GM23338 (cell line): ENCODE data around the gene WBP11. TPM values are rescaled to one million over a fixed set of nuclear protein-coding genes. Genes with fewer than 3 reads are reported as not detected.

Source experiments
- ATAC-seq: fragments of 200-7000 bp; cut with Tn5 transposase; 3 replicates; pipeline ENCODE4 v1.9.1; 2020
- DNase-seq: peaks from one replicate; pipeline ENCODE4 v3.0.0-alpha.2; 2015; ENCODE audit warnings: low spot score
- H2AFZ ChIP-seq: fragments of 200-600 bp; sonication (generic); 2 replicates; pipeline ENCODE4 v1.8.0; 2016; ENCODE audit warnings: antibody characterized with exemption, mild to moderate bottlenecking, moderate library complexity
- H3F3A ChIP-seq: fragments of 200-600 bp; sonication (generic); replicated peaks from 2 replicates; pipeline ENCODE4 v1.8.0; 2017; ENCODE audit warnings: antibody characterized with exemption, mixed run types, low read depth
- H3K27ac ChIP-seq: fragments of 200-600 bp; sonication (generic); 2 replicates; pipeline ENCODE4 v1.6.1; 2016; ENCODE audit warnings: low read depth
- H3K27me3 ChIP-seq: fragments of 200-600 bp; sonication (generic); 2 replicates; pipeline ENCODE4 v1.8.0; 2016; ENCODE audit warnings: mild to moderate bottlenecking, mixed run types, moderate library complexity; ENCODE audit not compliant: insufficient read depth
- H3K36me3 ChIP-seq: fragments of 200-600 bp; sonication (generic); 2 replicates; pipeline ENCODE4 v1.8.0; 2016; ENCODE audit warnings: mild to moderate bottlenecking; ENCODE audit not compliant: insufficient read depth
- H3K4me1 ChIP-seq: fragments of 200-600 bp; sonication (generic); 2 replicates; pipeline ENCODE4 v1.8.0; 2016; ENCODE audit warnings: mild to moderate bottlenecking, moderate library complexity; ENCODE audit not compliant: insufficient read depth
- H3K4me2 ChIP-seq: fragments of 200-600 bp; sonication (generic); 2 replicates; pipeline ENCODE4 v1.7.1; 2017; ENCODE audit warnings: mixed run types
- H3K4me3 ChIP-seq: fragments of 200-600 bp; sonication (generic); 2 replicates; pipeline ENCODE4 v1.6.1; 2016; ENCODE audit warnings: mixed run types
- H3K79me2 ChIP-seq: fragments of 200-600 bp; sonication (generic); replicated peaks from 2 replicates; pipeline ENCODE4 v1.8.0; 2017; ENCODE audit warnings: mild to moderate bottlenecking; ENCODE audit not compliant: insufficient read depth
- H3K9me2 ChIP-seq: fragments of 200-600 bp; sonication (generic); 2 replicates; pipeline ENCODE4 v1.8.0; 2017; ENCODE audit not compliant: insufficient read depth
- H4K20me1 ChIP-seq: fragments of 200-600 bp; sonication (generic); replicated peaks from 2 replicates; pipeline ENCODE4 v1.8.0; 2017; ENCODE audit warnings: mild to moderate bottlenecking; ENCODE audit not compliant: insufficient read depth
- H3K27ac Mint-ChIP-seq: 2 replicates; pipeline ENCODE4 v1.8.0; 2020; ENCODE audit warnings: inconsistent platforms, mild to moderate bottlenecking, moderate library complexity, mixed read lengths
- H3K27me3 Mint-ChIP-seq: 3 replicates; pipeline ENCODE4 v1.8.0; 2022; ENCODE audit warnings: low read depth, mild to moderate bottlenecking, moderate library complexity, mixed read lengths, inconsistent platforms; ENCODE audit not compliant: insufficient read depth, poor library complexity
- H3K36me3 Mint-ChIP-seq: 3 replicates; pipeline ENCODE4 v1.8.0; 2021; ENCODE audit warnings: low read depth, mild to moderate bottlenecking, inconsistent platforms, moderate library complexity, mixed read lengths
- H3K4me1 Mint-ChIP-seq: 3 replicates; pipeline ENCODE4 v1.8.0; 2020; ENCODE audit warnings: mild to moderate bottlenecking, inconsistent platforms, mixed read lengths
- H3K4me3 Mint-ChIP-seq: 3 replicates; pipeline ENCODE4 v1.8.0; 2021; ENCODE audit warnings: moderate library complexity, mild to moderate bottlenecking, inconsistent platforms, mixed read lengths
- H3K9me3 Mint-ChIP-seq: 3 replicates; pipeline ENCODE4 v1.8.0; 2020; ENCODE audit warnings: moderate library complexity, mild to moderate bottlenecking, inconsistent platforms, mixed read lengths
- CREB1 ChIP-seq: fragments of 250-450 bp; sonication (Bioruptor Pico); IDR thresholded peaks from 2 replicates; pipeline ENCODE4 v1.5.0; 2020; ENCODE audit warnings: low read depth, mild to moderate bottlenecking, moderate library complexity
- CTCF ChIP-seq, 2 experiments: fragments of 200-600 bp in 1 of 2; sonication (generic) in 1 of 2; conservative IDR thresholded peaks; 2 replicates each; pipeline versions ENCODE4 v1.5.1 to v1.6.1; 2016 to 2017; ENCODE audit warnings: antibody characterized with exemption in 2 of 2, low read depth in 2 of 2, mild to moderate bottlenecking in 2 of 2, moderate library complexity in 1 of 2
- ETS1 ChIP-seq: IDR thresholded peaks from 2 replicates; pipeline ENCODE4 v1.6.1; 2016; ENCODE audit warnings: antibody characterized with exemption
- EZH2 ChIP-seq: fragments of 200-600 bp; sonication (generic); IDR thresholded peaks from one replicate; pipeline ENCODE4 v1.8.0; 2017; ENCODE audit warnings: antibody characterized with exemption, mild to moderate bottlenecking, low read depth; ENCODE audit not compliant: unreplicated experiment
- EZH2phosphoT487 ChIP-seq: fragments of 200-600 bp; sonication (generic); IDR thresholded peaks from one replicate; pipeline ENCODE4 v1.8.1; 2018; ENCODE audit warnings: antibody characterized with exemption; ENCODE audit not compliant: unreplicated experiment
- JUNB ChIP-seq: IDR thresholded peaks from one replicate; pipeline ENCODE4 v1.6.1; 2016; ENCODE audit warnings: antibody characterized with exemption; ENCODE audit not compliant: unreplicated experiment
- NANOG ChIP-seq: IDR thresholded peaks from 2 replicates; pipeline ENCODE4 v1.6.1; 2016; ENCODE audit warnings: antibody characterized with exemption, borderline replicate concordance
- POLR2AphosphoS5 ChIP-seq: IDR thresholded peaks from 2 replicates; pipeline ENCODE4 v1.6.1; 2016; ENCODE audit warnings: antibody characterized with exemption, low read depth
- STAT1 ChIP-seq: IDR thresholded peaks from one replicate; pipeline ENCODE4 v1.6.1; 2016; ENCODE audit warnings: antibody characterized with exemption; ENCODE audit not compliant: unreplicated experiment
- ZNF114 ChIP-seq: fragments of 250-450 bp; sonication (Bioruptor Pico); IDR thresholded peaks from 2 replicates; pipeline ENCODE4 v1.5.0; 2020; ENCODE audit warnings: mild to moderate bottlenecking, moderate library complexity
- ZNF331 ChIP-seq: fragments of 250-450 bp; sonication (Bioruptor Pico); IDR thresholded peaks from 2 replicates; pipeline ENCODE4 v1.5.0; 2020; ENCODE audit warnings: low read depth, mild to moderate bottlenecking, moderate library complexity
- polyA plus RNA-seq: library from polyadenylated mRNA; unstranded; fragments of >200 nt; fragmentation: Nextera tagmentation; extraction: Ambion mirVana; gene quantifications from 2 replicates; pipeline ENCODE4 v1.2.1, GENCODE V29; 2016
- total RNA-seq: library from RNA; depleted of rRNA; stranded (reverse); fragments of >200 nt; shearing (Covaris generic); gene quantifications from 2 replicates; pipeline ENCODE4 v1.2.3, GENCODE V29; 2014
- TF ChIP-seq, protein P1 (sequence below): fragments of 250-450 bp; sonication (Bioruptor Pico); IDR thresholded peaks from 2 replicates; pipeline ENCODE4 v1.5.0; 2020; ENCODE audit warnings: mild to moderate bottlenecking, moderate library complexity
- TF ChIP-seq, protein P2 (sequence below): IDR thresholded peaks from one replicate; pipeline ENCODE4 v1.6.1; 2018; ENCODE audit warnings: antibody characterized with exemption; ENCODE audit not compliant: unreplicated experiment

Gene WBP11
- total and polyA plus RNA-seq, 2 experiments from 2014 or later, result 57.1 to 148 TPM

DNA sequence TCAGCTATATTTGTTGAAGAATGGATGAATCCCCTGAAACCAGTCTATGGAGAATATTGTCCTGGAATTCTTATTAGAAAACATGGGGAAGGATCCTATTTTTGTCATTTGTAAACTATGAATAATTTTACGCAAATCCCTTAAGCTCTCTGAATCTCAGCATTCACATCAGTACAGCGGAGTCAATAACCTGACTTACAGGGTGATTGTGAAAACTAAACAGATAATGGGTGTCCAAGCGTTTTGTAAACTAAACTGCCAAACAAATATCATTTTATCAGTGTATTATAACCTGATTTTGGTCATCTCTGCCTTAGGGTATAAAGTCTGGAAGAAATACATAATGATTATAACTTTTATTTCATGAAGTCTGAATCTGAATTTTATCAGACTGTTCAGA lies 30.1 kb upstream of the WBP11 start:
- Histone ChIP-seq H3F3A (no peaks in the 10 kb centered on the region), H2AFZ (no peak overlapping the region), H3K27me3 (no peaks in the 10 kb centered on the region), H3K4me1 (no peaks in the 10 kb centered on the region), H4K20me1 (no peaks in the 10 kb centered on the region), H3K36me3 (no peaks in the 10 kb centered on the region), H3K9me2 (no peaks in the 10 kb centered on the region), H3K4me3 (no peak overlapping the region), H3K79me2 (no peaks in the 10 kb centered on the region), H3K27ac (no peak overlapping the region), H3K4me2 (no peak overlapping the region)
- Mint-ChIP-seq H3K9me3 (no peaks in the 10 kb centered on the region), H3K36me3 (no peaks in the 10 kb centered on the region), H3K27ac (no peak overlapping the region), H3K4me1 (no peaks in the 10 kb centered on the region; the same call in 2 of the 3 replicates), H3K27me3 (no peaks in the 10 kb centered on the region), H3K4me3 (no peak overlapping the region)
- no peak for TF ChIP-seq EZH2
- TF ChIP-seq CREB1, result no peak
- TF ChIP-seq ZNF114 (CRISPR knock-in tag), result no peak
- no peak for TF ChIP-seq ETS1
- TF ChIP-seq, protein P1, sequence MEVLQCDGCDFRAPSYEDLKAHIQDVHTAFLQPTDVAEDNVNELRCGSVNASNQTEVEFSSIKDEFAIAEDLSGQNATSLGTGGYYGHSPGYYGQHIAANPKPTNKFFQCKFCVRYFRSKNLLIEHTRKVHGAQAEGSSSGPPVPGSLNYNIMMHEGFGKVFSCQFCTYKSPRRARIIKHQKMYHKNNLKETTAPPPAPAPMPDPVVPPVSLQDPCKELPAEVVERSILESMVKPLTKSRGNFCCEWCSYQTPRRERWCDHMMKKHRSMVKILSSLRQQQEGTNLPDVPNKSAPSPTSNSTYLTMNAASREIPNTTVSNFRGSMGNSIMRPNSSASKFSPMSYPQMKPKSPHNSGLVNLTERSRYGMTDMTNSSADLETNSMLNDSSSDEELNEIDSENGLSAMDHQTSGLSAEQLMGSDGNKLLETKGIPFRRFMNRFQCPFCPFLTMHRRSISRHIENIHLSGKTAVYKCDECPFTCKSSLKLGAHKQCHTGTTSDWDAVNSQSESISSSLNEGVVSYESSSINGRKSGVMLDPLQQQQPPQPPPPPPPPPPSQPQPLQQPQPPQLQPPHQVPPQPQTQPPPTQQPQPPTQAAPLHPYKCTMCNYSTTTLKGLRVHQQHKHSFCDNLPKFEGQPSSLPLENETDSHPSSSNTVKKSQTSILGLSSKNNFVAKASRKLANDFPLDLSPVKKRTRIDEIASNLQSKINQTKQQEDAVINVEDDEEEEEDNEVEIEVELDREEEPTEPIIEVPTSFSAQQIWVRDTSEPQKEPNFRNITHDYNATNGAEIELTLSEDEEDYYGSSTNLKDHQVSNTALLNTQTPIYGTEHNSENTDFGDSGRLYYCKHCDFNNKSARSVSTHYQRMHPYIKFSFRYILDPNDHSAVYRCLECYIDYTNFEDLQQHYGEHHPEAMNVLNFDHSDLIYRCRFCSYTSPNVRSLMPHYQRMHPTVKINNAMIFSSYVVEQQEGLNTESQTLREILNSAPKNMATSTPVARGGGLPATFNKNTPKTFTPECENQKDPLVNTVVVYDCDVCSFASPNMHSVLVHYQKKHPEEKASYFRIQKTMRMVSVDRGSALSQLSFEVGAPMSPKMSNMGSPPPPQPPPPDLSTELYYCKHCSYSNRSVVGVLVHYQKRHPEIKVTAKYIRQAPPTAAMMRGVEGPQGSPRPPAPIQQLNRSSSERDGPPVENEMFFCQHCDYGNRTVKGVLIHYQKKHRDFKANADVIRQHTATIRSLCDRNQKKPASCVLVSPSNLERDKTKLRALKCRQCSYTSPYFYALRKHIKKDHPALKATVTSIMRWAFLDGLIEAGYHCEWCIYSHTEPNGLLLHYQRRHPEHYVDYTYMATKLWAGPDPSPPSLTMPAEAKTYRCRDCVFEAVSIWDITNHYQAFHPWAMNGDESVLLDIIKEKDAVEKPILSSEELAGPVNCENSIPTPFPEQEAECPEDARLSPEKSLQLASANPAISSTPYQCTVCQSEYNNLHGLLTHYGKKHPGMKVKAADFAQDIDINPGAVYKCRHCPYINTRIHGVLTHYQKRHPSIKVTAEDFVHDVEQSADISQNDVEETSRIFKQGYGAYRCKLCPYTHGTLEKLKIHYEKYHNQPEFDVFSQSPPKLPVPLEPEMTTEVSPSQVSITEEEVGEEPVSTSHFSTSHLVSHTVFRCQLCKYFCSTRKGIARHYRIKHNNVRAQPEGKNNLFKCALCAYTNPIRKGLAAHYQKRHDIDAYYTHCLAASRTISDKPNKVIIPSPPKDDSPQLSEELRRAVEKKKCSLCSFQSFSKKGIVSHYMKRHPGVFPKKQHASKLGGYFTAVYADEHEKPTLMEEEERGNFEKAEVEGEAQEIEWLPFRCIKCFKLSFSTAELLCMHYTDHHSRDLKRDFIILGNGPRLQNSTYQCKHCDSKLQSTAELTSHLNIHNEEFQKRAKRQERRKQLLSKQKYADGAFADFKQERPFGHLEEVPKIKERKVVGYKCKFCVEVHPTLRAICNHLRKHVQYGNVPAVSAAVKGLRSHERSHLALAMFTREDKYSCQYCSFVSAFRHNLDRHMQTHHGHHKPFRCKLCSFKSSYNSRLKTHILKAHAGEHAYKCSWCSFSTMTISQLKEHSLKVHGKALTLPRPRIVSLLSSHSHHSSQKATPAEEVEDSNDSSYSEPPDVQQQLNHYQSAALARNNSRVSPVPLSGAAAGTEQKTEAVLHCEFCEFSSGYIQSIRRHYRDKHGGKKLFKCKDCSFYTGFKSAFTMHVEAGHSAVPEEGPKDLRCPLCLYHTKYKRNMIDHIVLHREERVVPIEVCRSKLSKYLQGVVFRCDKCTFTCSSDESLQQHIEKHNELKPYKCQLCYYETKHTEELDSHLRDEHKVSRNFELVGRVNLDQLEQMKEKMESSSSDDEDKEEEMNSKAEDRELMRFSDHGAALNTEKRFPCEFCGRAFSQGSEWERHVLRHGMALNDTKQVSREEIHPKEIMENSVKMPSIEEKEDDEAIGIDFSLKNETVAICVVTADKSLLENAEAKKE (CRISPR knock-in tag), result no peak
- TF ChIP-seq NANOG, result no peak
- no peak for TF ChIP-seq POLR2AphosphoS5
- TF ChIP-seq CTCF (conservative IDR thresholded peaks at IDR 0.05; ENCODE audit: low read depth in 2 of 2), result no peak
- no peak for TF ChIP-seq STAT1
- TF ChIP-seq JUNB, result no peak
- TF ChIP-seq, protein P2, sequence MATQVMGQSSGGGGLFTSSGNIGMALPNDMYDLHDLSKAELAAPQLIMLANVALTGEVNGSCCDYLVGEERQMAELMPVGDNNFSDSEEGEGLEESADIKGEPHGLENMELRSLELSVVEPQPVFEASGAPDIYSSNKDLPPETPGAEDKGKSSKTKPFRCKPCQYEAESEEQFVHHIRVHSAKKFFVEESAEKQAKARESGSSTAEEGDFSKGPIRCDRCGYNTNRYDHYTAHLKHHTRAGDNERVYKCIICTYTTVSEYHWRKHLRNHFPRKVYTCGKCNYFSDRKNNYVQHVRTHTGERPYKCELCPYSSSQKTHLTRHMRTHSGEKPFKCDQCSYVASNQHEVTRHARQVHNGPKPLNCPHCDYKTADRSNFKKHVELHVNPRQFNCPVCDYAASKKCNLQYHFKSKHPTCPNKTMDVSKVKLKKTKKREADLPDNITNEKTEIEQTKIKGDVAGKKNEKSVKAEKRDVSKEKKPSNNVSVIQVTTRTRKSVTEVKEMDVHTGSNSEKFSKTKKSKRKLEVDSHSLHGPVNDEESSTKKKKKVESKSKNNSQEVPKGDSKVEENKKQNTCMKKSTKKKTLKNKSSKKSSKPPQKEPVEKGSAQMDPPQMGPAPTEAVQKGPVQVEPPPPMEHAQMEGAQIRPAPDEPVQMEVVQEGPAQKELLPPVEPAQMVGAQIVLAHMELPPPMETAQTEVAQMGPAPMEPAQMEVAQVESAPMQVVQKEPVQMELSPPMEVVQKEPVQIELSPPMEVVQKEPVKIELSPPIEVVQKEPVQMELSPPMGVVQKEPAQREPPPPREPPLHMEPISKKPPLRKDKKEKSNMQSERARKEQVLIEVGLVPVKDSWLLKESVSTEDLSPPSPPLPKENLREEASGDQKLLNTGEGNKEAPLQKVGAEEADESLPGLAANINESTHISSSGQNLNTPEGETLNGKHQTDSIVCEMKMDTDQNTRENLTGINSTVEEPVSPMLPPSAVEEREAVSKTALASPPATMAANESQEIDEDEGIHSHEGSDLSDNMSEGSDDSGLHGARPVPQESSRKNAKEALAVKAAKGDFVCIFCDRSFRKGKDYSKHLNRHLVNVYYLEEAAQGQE, result no peak
- no peak for TF ChIP-seq ZNF331
- no peak for TF ChIP-seq EZH2phosphoT487
- ATAC-seq, result no peak
- no peak for DNase-seq
